Neural cell (in vitro differentiated cells): ENCODE data around the gene FBXW2.

Experiments used
- EP300 ChIP-seq: fragments of 450-650 bp; conservative IDR thresholded peaks from 2 replicates; pipeline ENCODE4 v1.6.1; 2014; ENCODE audit warnings: antibody characterized with exemption, mild to moderate bottlenecking, moderate library complexity; ENCODE audit not compliant: poor library complexity, severe bottlenecking
- EZH2 ChIP-seq: fragments of 200-600, 300-800 bp; shearing (Covaris generic), sonication (generic); IDR thresholded peaks from 2 replicates; pipeline ENCODE4 v1.6.1; 2014; ENCODE audit warnings: antibody characterized with exemption, low read length, borderline replicate concordance, mild to moderate bottlenecking; ENCODE audit not compliant: insufficient read depth, poor library complexity, severe bottlenecking
- RAD21 ChIP-seq: fragments of 450-650 bp; conservative IDR thresholded peaks from 2 replicates; pipeline ENCODE4 v1.6.1; 2014; ENCODE audit warnings: antibody characterized with exemption, mild to moderate bottlenecking, moderate library complexity
- TF ChIP-seq, protein P1 (sequence below): fragments of 450-650 bp; IDR thresholded peaks from 2 replicates; pipeline ENCODE4 v1.5.1; 2014; ENCODE audit warnings: antibody characterized with exemption, mild to moderate bottlenecking, moderate library complexity; ENCODE audit not compliant: poor library complexity, severe bottlenecking

DNA sequence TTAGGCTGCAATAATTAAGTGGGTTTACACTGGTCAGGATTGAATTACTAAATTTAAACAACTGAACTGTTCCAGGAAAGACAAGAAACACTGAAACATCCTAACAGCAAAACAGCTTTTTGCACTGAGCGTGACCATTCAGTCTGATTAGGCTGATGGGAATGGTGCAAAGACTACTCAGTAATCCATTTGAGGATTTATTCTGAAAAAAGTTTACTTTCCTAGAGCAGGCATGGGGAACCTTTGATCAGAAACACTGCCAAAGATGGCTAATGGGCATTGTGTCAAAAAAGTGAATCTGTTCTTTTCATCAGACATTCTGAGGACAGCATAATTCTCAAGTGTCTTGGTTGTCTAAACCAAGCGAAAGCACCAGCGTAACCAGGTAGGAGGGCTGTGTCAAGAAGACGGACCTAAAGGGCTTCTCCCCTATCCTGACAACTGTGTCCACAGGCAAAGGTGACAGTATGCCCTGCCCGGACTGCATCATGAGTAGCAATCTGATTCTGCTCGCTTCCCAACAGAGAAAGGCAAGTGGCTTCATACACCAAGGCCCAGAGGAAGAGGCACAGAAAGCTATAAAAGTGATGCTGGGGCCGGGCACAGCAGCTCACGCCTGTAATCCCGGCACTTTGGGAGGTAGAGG is 33.3 kb downstream of the FBXW2 start:
- TF ChIP-seq RAD21 (no peak), EZH2 (no peak), EP300 (no peak)
- TF ChIP-seq, protein P1, sequence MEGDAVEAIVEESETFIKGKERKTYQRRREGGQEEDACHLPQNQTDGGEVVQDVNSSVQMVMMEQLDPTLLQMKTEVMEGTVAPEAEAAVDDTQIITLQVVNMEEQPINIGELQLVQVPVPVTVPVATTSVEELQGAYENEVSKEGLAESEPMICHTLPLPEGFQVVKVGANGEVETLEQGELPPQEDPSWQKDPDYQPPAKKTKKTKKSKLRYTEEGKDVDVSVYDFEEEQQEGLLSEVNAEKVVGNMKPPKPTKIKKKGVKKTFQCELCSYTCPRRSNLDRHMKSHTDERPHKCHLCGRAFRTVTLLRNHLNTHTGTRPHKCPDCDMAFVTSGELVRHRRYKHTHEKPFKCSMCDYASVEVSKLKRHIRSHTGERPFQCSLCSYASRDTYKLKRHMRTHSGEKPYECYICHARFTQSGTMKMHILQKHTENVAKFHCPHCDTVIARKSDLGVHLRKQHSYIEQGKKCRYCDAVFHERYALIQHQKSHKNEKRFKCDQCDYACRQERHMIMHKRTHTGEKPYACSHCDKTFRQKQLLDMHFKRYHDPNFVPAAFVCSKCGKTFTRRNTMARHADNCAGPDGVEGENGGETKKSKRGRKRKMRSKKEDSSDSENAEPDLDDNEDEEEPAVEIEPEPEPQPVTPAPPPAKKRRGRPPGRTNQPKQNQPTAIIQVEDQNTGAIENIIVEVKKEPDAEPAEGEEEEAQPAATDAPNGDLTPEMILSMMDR, result no peak
